HepG2 (cell line): Measurements from ENCODE around the gene LDAH. TPM values are rescaled to one million over a fixed set of nuclear protein-coding genes. Genes with fewer than 3 reads are reported as not detected.

Source experiments
- GATAD1 ChIP-seq: IDR thresholded peaks from 2 replicates; pipeline ENCODE4 v1.6.1; 2016; ENCODE audit warnings: missing genetic modification reagents, missing compliant biosample characterization
- GATAD2A ChIP-seq: IDR thresholded peaks from 2 replicates; pipeline ENCODE4 v1.6.1; 2016
- HNRNPL ChIP-seq: fragments of 200-400 bp; formaldehyde crosslinking; IDR thresholded peaks from 2 replicates; pipeline ENCODE4 v1.6.1; 2017; ENCODE audit warnings: mild to moderate bottlenecking, low read depth, low read length
- KDM5A ChIP-seq: fragments of 200-600 bp; sonication (generic); IDR thresholded peaks from 2 replicates; pipeline ENCODE4 v1.7.0; 2018; ENCODE audit warnings: antibody characterized with exemption, mild to moderate bottlenecking, low read length, borderline replicate concordance
- KLF11 ChIP-seq: IDR thresholded peaks from 2 replicates; pipeline ENCODE4 v1.6.1; 2016; ENCODE audit warnings: missing compliant biosample characterization
- NBN ChIP-seq: fragments of 450-650 bp; conservative IDR thresholded peaks from 2 replicates; pipeline ENCODE4 v1.6.1; 2017
- PRPF4 ChIP-seq: fragments of 200-400 bp; formaldehyde crosslinking; IDR thresholded peaks from 2 replicates; pipeline ENCODE4 v1.6.1; 2016; ENCODE audit warnings: low read length, low read depth; ENCODE audit not compliant: poor library complexity, severe bottlenecking
- RCOR2 ChIP-seq: IDR thresholded peaks from 2 replicates; pipeline ENCODE4 v1.6.1; 2016; ENCODE audit warnings: missing biosample characterization, missing genetic modification reagents
- RFXANK ChIP-seq: IDR thresholded peaks from 2 replicates; pipeline ENCODE4 v1.6.1; 2016
- SMYD3 ChIP-seq: sonication (generic); formaldehyde crosslinking; IDR thresholded peaks from 2 replicates; pipeline ENCODE4 v1.8.1; 2023; ENCODE audit warnings: mild to moderate bottlenecking, missing genetic modification reagents
- TEAD3 ChIP-seq: optimal IDR thresholded peaks from 2 replicates; pipeline ENCODE3; 2016; ENCODE audit warnings: borderline replicate concordance
- XRCC5 ChIP-seq: fragments of 200-400 bp; formaldehyde crosslinking; optimal IDR thresholded peaks from 2 replicates; pipeline ENCODE3; 2017; ENCODE audit warnings: mild to moderate bottlenecking, low read length
- ZBTB3 ChIP-seq: sonication (generic); formaldehyde crosslinking; IDR thresholded peaks from 2 replicates; pipeline ENCODE4 v1.4.0; 2020; ENCODE audit warnings: low read depth, mild to moderate bottlenecking, moderate library complexity, missing genetic modification reagents, borderline replicate concordance
- ZC3H4 ChIP-seq: sonication (generic); formaldehyde crosslinking; IDR thresholded peaks from 2 replicates; pipeline ENCODE4 v1.4.0; 2020; ENCODE audit warnings: missing genetic modification reagents, borderline replicate concordance
- ZFY ChIP-seq: sonication (generic); formaldehyde crosslinking; IDR thresholded peaks from 2 replicates; pipeline ENCODE4 v1.4.0; 2020; ENCODE audit warnings: missing genetic modification reagents
- ZNF33B ChIP-seq: sonication (generic); formaldehyde crosslinking; IDR thresholded peaks from 2 replicates; pipeline ENCODE4 v1.5.1; 2020; ENCODE audit warnings: mild to moderate bottlenecking, missing genetic modification reagents
- ZNF367 ChIP-seq: sonication (generic); formaldehyde crosslinking; IDR thresholded peaks from 2 replicates; pipeline ENCODE4 v1.4.0; 2020; ENCODE audit warnings: missing genetic modification reagents, borderline replicate concordance
- ZNF44 ChIP-seq: sonication (generic); formaldehyde crosslinking; IDR thresholded peaks from 2 replicates; pipeline ENCODE4 v1.5.1; 2020; ENCODE audit warnings: mild to moderate bottlenecking, missing genetic modification reagents
- ZNF607 ChIP-seq: sonication (generic); formaldehyde crosslinking; IDR thresholded peaks from 2 replicates; pipeline ENCODE4 v1.5.1; 2020; ENCODE audit warnings: missing genetic modification reagents, mild to moderate bottlenecking, borderline replicate concordance
- ZNF710 ChIP-seq: sonication (generic); formaldehyde crosslinking; IDR thresholded peaks from 2 replicates; pipeline ENCODE4 v1.5.0; 2020; ENCODE audit warnings: mild to moderate bottlenecking, missing genetic modification reagents, borderline replicate concordance
- polyA plus RNA-seq, 8 experiments: library from polyadenylated mRNA; depleted of rRNA in 3 of 8; stranded (reverse) in 7 of 8; unstranded in 1 of 8; fragments of >200 nt; fragmentation: Illumina TruSeq in 4 of 8; extraction: Trizol in 4 of 8; gene quantifications; 2 replicates each; pipeline versions ENCODE4 v1.2.1 to v1.2.3, GENCODE V29; 2011 to 2016; ENCODE audit warnings: low read depth in 4 of 8, missing spikeins in 1 of 8, mixed read lengths in 1 of 8; ENCODE audit not compliant: insufficient read depth in 1 of 8
- total RNA-seq, 5 experiments: library from RNA; depleted of rRNA; stranded (reverse); fragments of >200 nt; fragmentation: Illumina TruSeq; extraction: Trizol; gene quantifications; 2 replicates each; pipeline ENCODE4 v1.2.3, GENCODE V29; 2016; ENCODE audit warnings: low read depth in 1 of 5
- TF ChIP-seq, protein P1 (sequence below), 2 experiments: sonication (generic) in 1 of 2; formaldehyde crosslinking in 1 of 2; IDR thresholded peaks; 2 replicates each; pipeline versions ENCODE4 v1.6.1 to v1.9.0; 2014 to 2022; ENCODE audit warnings: antibody characterized with exemption in 1 of 2, borderline replicate concordance in 1 of 2, inconsistent platforms in 1 of 2, low read depth in 1 of 2, missing genetic modification reagents in 1 of 2

The LDAH gene
- total and polyA plus RNA-seq, 2 of the 13 experiments (the other 11 are each of a cell fraction or from before 2014, with no cell fraction given), result 28.8 to 46.2 TPM

- TF ChIP-seq KDM5A, result no peak
- TF ChIP-seq ZC3H4 (CRISPR knock-in tag), result no peak
- TF ChIP-seq SMYD3, result no peak
- no peak for TF ChIP-seq ZBTB3
- TF ChIP-seq PRPF4, result no peak
- TF ChIP-seq NBN, result no peak
- 0 out of 2 replicates have a peak, but pooled peaks have one; percentile 44 for TF ChIP-seq HNRNPL
- 0 out of 2 replicates have a peak, but pooled peaks have one; percentile 55 for TF ChIP-seq ZNF33B (CRISPR knock-in tag)
- no peak for TF ChIP-seq RCOR2 (CRISPR knock-in tag)
- 0 out of 2 replicates have a peak, but pooled peaks have one; percentile 37 for TF ChIP-seq GATAD1 (CRISPR knock-in tag)
- peak; percentile 48; the same call in 1 of the 2 replicates for TF ChIP-seq ZNF710 (CRISPR knock-in tag)
- no peak for TF ChIP-seq ZNF607 (CRISPR knock-in tag)
- no peak for TF ChIP-seq ZFY (CRISPR knock-in tag)
- no peak for TF ChIP-seq RFXANK (CRISPR knock-in tag)
- no peak for TF ChIP-seq ZNF367 (CRISPR knock-in tag)
- peak; percentile 93 for TF ChIP-seq XRCC5
- no peak for TF ChIP-seq ZNF44 (CRISPR knock-in tag)
- TF ChIP-seq, protein P1, sequence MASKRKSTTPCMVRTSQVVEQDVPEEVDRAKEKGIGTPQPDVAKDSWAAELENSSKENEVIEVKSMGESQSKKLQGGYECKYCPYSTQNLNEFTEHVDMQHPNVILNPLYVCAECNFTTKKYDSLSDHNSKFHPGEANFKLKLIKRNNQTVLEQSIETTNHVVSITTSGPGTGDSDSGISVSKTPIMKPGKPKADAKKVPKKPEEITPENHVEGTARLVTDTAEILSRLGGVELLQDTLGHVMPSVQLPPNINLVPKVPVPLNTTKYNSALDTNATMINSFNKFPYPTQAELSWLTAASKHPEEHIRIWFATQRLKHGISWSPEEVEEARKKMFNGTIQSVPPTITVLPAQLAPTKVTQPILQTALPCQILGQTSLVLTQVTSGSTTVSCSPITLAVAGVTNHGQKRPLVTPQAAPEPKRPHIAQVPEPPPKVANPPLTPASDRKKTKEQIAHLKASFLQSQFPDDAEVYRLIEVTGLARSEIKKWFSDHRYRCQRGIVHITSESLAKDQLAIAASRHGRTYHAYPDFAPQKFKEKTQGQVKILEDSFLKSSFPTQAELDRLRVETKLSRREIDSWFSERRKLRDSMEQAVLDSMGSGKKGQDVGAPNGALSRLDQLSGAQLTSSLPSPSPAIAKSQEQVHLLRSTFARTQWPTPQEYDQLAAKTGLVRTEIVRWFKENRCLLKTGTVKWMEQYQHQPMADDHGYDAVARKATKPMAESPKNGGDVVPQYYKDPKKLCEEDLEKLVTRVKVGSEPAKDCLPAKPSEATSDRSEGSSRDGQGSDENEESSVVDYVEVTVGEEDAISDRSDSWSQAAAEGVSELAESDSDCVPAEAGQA (IDR thresholded peaks at IDR 0.05; ENCODE audit: low read depth), result no peak
- TF ChIP-seq, protein P1 (CRISPR knock-in tag; IDR thresholded peaks at IDR 0.05; ENCODE audit: borderline replicate concordance), result no peak
- no peak for TF ChIP-seq KLF11 (CRISPR knock-in tag)
- TF ChIP-seq GATAD2A, result peak; percentile 37; the same call in 1 of the 2 replicates
- peak; percentile 59 for TF ChIP-seq TEAD3
These were observed 180.6 kb downstream of the LDAH start (continued) for GRCh38 chr2:20642055-20642971.
